HEK293 (cell line): ENCODE data around the gene TRAPPC3L.

Experiments
- KLF9 ChIP-seq: fragments of 450-650 bp; formaldehyde crosslinking; IDR thresholded peaks from 2 replicates; pipeline ENCODE4 v1.5.1; 2016; ENCODE audit warnings: missing biosample characterization, missing genetic modification characterization, low read depth
- ZBTB1 ChIP-seq: fragments of 450-650 bp; formaldehyde crosslinking; IDR thresholded peaks from 2 replicates; pipeline ENCODE4 v1.5.1; 2016; ENCODE audit warnings: missing biosample characterization, missing genetic modification characterization
- ZEB2 ChIP-seq: fragments of 450-650 bp; formaldehyde crosslinking; IDR thresholded peaks from 2 replicates; pipeline ENCODE4 v1.5.1; 2016; ENCODE audit warnings: missing biosample characterization, missing genetic modification characterization
- ZNF416 ChIP-seq: fragments of 450-650 bp; formaldehyde crosslinking; IDR thresholded peaks from 2 replicates; pipeline ENCODE4 v1.5.1; 2016; ENCODE audit warnings: missing biosample characterization, missing genetic modification characterization
- ZNF514 ChIP-seq: fragments of 450-650 bp; formaldehyde crosslinking; IDR thresholded peaks from 2 replicates; pipeline ENCODE4 v1.5.1; 2016; ENCODE audit warnings: missing biosample characterization, missing genetic modification characterization
- ZNF558 ChIP-seq: fragments of 450-650 bp; formaldehyde crosslinking; IDR thresholded peaks from 2 replicates; pipeline ENCODE4 v1.5.1; 2016; ENCODE audit warnings: missing biosample characterization, missing genetic modification characterization
- ZNF830 ChIP-seq: fragments of 450-650 bp; IDR thresholded peaks from 2 replicates; pipeline ENCODE4 v1.5.0; 2018; ENCODE audit warnings: missing biosample characterization, missing genetic modification characterization, low read depth, mild to moderate bottlenecking, moderate library complexity
- ZSCAN23 ChIP-seq: fragments of 450-650 bp; formaldehyde crosslinking; IDR thresholded peaks from 2 replicates; pipeline ENCODE4 v1.5.1; 2016; ENCODE audit warnings: missing biosample characterization, missing genetic modification characterization
- TF ChIP-seq, protein P1 (sequence below): fragments of 450-650 bp; formaldehyde crosslinking; IDR thresholded peaks from 2 replicates; pipeline ENCODE4 v1.5.1; 2016; ENCODE audit warnings: missing biosample characterization, missing genetic modification characterization, borderline replicate concordance
- TF ChIP-seq, protein P2 (sequence below): fragments of 450-650 bp; formaldehyde crosslinking; IDR thresholded peaks from 2 replicates; pipeline ENCODE4 v1.5.1; 2016; ENCODE audit warnings: missing biosample characterization, missing genetic modification characterization

DNA sequence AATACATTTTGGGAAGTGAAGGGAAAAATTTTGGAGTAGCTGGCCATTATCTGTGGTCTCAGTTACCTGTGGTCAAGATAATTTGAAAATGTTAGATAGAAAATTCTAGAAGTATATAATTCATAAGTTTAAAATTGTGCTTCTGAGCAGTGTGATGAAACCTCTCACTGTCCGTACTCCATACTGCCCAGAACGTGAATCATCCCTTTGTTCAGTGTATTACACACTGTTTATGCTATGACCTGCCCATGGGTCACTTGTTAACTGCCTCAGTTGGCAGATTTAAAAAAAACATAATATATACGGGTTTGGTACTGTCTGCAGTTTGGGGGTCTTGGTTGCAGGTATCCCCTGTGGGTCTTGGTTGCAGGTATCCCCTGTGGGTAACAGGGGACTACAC lies 38.2 kb downstream of the TRAPPC3L start:
- no peak for TF ChIP-seq ZSCAN23 (tag by site-specific recombination)
- no peak for TF ChIP-seq ZNF416 (tag by site-specific recombination)
- no peak for TF ChIP-seq ZEB2 (tag by site-specific recombination)
- TF ChIP-seq, protein P1, sequence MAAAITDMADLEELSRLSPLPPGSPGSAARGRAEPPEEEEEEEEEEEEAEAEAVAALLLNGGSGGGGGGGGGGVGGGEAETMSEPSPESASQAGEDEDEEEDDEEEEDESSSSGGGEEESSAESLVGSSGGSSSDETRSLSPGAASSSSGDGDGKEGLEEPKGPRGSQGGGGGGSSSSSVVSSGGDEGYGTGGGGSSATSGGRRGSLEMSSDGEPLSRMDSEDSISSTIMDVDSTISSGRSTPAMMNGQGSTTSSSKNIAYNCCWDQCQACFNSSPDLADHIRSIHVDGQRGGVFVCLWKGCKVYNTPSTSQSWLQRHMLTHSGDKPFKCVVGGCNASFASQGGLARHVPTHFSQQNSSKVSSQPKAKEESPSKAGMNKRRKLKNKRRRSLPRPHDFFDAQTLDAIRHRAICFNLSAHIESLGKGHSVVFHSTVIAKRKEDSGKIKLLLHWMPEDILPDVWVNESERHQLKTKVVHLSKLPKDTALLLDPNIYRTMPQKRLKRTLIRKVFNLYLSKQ (tag by site-specific recombination), result no peak
- TF ChIP-seq ZBTB1, result no peak
- no peak for TF ChIP-seq ZNF558 (tag by site-specific recombination)
- TF ChIP-seq ZNF514 (tag by site-specific recombination), result no peak
- TF ChIP-seq, protein P2, sequence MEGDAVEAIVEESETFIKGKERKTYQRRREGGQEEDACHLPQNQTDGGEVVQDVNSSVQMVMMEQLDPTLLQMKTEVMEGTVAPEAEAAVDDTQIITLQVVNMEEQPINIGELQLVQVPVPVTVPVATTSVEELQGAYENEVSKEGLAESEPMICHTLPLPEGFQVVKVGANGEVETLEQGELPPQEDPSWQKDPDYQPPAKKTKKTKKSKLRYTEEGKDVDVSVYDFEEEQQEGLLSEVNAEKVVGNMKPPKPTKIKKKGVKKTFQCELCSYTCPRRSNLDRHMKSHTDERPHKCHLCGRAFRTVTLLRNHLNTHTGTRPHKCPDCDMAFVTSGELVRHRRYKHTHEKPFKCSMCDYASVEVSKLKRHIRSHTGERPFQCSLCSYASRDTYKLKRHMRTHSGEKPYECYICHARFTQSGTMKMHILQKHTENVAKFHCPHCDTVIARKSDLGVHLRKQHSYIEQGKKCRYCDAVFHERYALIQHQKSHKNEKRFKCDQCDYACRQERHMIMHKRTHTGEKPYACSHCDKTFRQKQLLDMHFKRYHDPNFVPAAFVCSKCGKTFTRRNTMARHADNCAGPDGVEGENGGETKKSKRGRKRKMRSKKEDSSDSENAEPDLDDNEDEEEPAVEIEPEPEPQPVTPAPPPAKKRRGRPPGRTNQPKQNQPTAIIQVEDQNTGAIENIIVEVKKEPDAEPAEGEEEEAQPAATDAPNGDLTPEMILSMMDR (tag by site-specific recombination), result no peak
- no peak for TF ChIP-seq ZNF830 (tag by site-specific recombination)
- no peak for TF ChIP-seq KLF9 (tag by site-specific recombination)
